ENCODE results near the gene STXBP1.
A peak's percentile ranks its signal among the peaks of the same experiment; 100 is the strongest.

STXBP1 gene

GRCh38 chr9:127568971-127569885 is 42.8 kb upstream of the STXBP1 start:
- H3K4me1 ChIP-seq (ENCODE audit: control insufficient read depth, insufficient read depth, low read length) = peaks cover 9% of the 10 kb centered on the region; the same call in 1 of the 2 replicates
- CTCF ChIA-PET = interaction anchor here (0.7 to 1.4 kb wide), 5 partner anchors 16 to 879 kb away, joined by 3 to 7 read pairs (median 4); partner anchors contain the start of gene TOR2A
- H3K27ac ChIP-seq (ENCODE audit: extremely low read depth, low read depth, low read length) = peak overlapping the region; percentile 68; the same call in 1 of the 2 replicates
- no peaks in the 10 kb centered on the region for H3K36me3 ChIP-seq (ENCODE audit: control insufficient read depth in 2 of 2, insufficient read depth in 1 of 2, low read length in 2 of 2)
- TF ChIP-seq KLF1 (tag by site-specific recombination; IDR thresholded peaks at IDR 0.05) (peak; percentile 39), ZNF335 (tag by site-specific recombination; conservative IDR thresholded peaks at IDR 0.05) (peak; percentile 66), KLF10 (tag by site-specific recombination; IDR thresholded peaks at IDR 0.05) (0 out of 2 replicates have a peak, but pooled peaks have one; percentile 17), ZIC2 (tag by site-specific recombination; IDR thresholded peaks at IDR 0.05) (no peak), GLIS2 (tag by site-specific recombination; IDR thresholded peaks at IDR 0.05) (peak; percentile 33; the same call in 1 of the 2 replicates), ZNF426 (tag by site-specific recombination; IDR thresholded peaks at IDR 0.05) (no peak), SP3 (tag by site-specific recombination; IDR thresholded peaks at IDR 0.05) (peak; percentile 63), PATZ1 (tag by site-specific recombination; IDR thresholded peaks at IDR 0.05) (peak; percentile 51; the same call in 1 of the 2 replicates), TRIM28 (IDR thresholded peaks at IDR 0.05; ENCODE audit: borderline replicate concordance, low read length) (no peak), ZNF398 (tag by site-specific recombination; IDR thresholded peaks at IDR 0.05) (peak; percentile 62; the same call in 1 of the 2 replicates), KLF17 (tag by site-specific recombination; IDR thresholded peaks at IDR 0.05) (0 out of 2 replicates have a peak, but pooled peaks have one; percentile 41), ZNF248 (tag by site-specific recombination; IDR thresholded peaks at IDR 0.05) (no peak), HIC1 (tag by site-specific recombination; IDR thresholded peaks at IDR 0.05) (0 out of 2 replicates have a peak, but pooled peaks have one; percentile 41), ZBTB8A (tag by site-specific recombination; IDR thresholded peaks at IDR 0.05) (peak; percentile 53; the same call in 1 of the 2 replicates), SP2 (tag by site-specific recombination; IDR thresholded peaks at IDR 0.05) (peak; percentile 60)
- TF ChIP-seq, protein P1, sequence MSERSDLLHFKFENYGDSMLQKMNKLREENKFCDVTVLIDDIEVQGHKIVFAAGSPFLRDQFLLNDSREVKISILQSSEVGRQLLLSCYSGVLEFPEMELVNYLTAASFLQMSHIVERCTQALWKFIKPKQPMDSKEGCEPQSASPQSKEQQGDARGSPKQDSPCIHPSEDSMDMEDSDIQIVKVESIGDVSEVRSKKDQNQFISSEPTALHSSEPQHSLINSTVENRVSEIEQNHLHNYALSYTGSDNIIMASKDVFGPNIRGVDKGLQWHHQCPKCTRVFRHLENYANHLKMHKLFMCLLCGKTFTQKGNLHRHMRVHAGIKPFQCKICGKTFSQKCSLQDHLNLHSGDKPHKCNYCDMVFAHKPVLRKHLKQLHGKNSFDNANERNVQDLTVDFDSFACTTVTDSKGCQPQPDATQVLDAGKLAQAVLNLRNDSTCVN (tag by site-specific recombination; optimal IDR thresholded peaks at IDR 0.05) = peak; percentile 35
- TF ChIP-seq, protein P2, sequence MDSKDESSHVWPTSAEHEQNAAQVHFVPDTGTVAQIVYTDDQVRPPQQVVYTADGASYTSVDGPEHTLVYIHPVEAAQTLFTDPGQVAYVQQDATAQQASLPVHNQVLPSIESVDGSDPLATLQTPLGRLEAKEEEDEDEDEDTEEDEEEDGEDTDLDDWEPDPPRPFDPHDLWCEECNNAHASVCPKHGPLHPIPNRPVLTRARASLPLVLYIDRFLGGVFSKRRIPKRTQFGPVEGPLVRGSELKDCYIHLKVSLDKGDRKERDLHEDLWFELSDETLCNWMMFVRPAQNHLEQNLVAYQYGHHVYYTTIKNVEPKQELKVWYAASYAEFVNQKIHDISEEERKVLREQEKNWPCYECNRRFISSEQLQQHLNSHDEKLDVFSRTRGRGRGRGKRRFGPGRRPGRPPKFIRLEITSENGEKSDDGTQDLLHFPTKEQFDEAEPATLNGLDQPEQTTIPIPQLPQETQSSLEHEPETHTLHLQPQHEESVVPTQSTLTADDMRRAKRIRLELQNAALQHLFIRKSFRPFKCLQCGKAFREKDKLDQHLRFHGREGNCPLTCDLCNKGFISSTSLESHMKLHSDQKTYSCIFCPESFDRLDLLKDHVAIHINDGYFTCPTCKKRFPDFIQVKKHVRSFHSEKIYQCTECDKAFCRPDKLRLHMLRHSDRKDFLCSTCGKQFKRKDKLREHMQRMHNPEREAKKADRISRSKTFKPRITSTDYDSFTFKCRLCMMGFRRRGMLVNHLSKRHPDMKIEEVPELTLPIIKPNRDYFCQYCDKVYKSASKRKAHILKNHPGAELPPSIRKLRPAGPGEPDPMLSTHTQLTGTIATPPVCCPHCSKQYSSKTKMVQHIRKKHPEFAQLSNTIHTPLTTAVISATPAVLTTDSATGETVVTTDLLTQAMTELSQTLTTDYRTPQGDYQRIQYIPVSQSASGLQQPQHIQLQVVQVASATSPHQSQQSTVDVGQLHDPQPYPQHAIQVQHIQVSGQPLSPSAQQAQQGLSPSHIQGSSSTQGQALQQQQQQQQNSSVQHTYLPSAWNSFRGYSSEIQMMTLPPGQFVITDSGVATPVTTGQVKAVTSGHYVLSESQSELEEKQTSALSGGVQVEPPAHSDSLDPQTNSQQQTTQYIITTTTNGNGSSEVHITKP (tag by site-specific recombination; IDR thresholded peaks at IDR 0.05) = peak; percentile 43
- POLR2A ChIA-PET = interaction anchor here (0.5 to 1.6 kb wide), 4 partner anchors 10 to 655 kb away, joined by 3 to 5 read pairs (median 4); partner anchors contain the start of genes NAIF1, RALGPS1 and ZNF79
- peak overlapping the region; percentile 54 for H3K4me3 ChIP-seq (ENCODE audit: low read depth, low read length)
- H3K9me3 ChIP-seq (ENCODE audit: control insufficient read depth, insufficient read depth, low read depth, low read length) = no peaks in the 10 kb centered on the region

Data from HEK293 (cell line).